Activated CD4-positive, alpha-beta T cell treated with anti-CD3 and anti-CD28 coated beads, Interleukin-2, amount 10 ng/mL, durations not matched to agents 24 days and 14 days (primary cell): ENCODE results near the gene TESMIN. TPM values are rescaled to one million over a fixed set of nuclear protein-coding genes. Genes with fewer than 3 reads are reported as not detected.

ENCODE experiments used
- DNase-seq: peaks from one replicate; pipeline ENCODE4 v3.0.0; 2022
- H3K27ac Mint-ChIP-seq: one replicate; pipeline ENCODE4 v1.8.0; 2022; ENCODE audit warnings: mild to moderate bottlenecking, mixed read lengths
- H3K27me3 Mint-ChIP-seq: one replicate; pipeline ENCODE4 v1.8.0; 2022; ENCODE audit warnings: mixed read lengths
- H3K36me3 Mint-ChIP-seq: one replicate; pipeline ENCODE4 v1.8.0; 2022; ENCODE audit warnings: low read depth, mild to moderate bottlenecking, mixed read lengths
- H3K4me1 Mint-ChIP-seq: one replicate; pipeline ENCODE4 v1.8.0; 2021; ENCODE audit warnings: mixed read lengths
- H3K4me3 Mint-ChIP-seq: one replicate; pipeline ENCODE4 v1.8.0; 2022; ENCODE audit warnings: mild to moderate bottlenecking, moderate library complexity, mixed read lengths
- H3K9me3 Mint-ChIP-seq: one replicate; pipeline ENCODE4 v1.8.0; 2021; ENCODE audit warnings: mixed read lengths
- intact Hi-C: fragments of 100-400 bp; cut with micrococcal nuclease; formaldehyde crosslinking; loops from one replicate; pipeline ENCODE4 v1.15.1; 2023
- total RNA-seq: library from RNA; stranded (reverse); gene quantifications from 2 replicates; pipeline ENCODE4 v1.2.3, GENCODE V29; 2022

The TESMIN gene
- total RNA-seq, 1 donor from 2014 or later, result 1.4 TPM

- intact Hi-C loops, result loop anchor here (1.0 to 2.0 kb wide), 2 partner anchors 92 to 298 kb away; partner anchors contain the start of gene TPCN2
- Mint-ChIP-seq H3K4me3 (peak overlapping the region; percentile 73), H3K27me3 (peaks cover 3% of the 10 kb centered on the region), H3K9me3 (no peaks in the 10 kb centered on the region), H3K36me3 (peaks cover 2% of the 10 kb centered on the region), H3K27ac (no peak overlapping the region), H3K4me1 (peaks cover 5% of the 10 kb centered on the region)
- DNase-seq, result peak; percentile 60
Observed at GRCh38 chr11:68750195-68751003, 921 bp downstream of the TESMIN start.

DNA sequence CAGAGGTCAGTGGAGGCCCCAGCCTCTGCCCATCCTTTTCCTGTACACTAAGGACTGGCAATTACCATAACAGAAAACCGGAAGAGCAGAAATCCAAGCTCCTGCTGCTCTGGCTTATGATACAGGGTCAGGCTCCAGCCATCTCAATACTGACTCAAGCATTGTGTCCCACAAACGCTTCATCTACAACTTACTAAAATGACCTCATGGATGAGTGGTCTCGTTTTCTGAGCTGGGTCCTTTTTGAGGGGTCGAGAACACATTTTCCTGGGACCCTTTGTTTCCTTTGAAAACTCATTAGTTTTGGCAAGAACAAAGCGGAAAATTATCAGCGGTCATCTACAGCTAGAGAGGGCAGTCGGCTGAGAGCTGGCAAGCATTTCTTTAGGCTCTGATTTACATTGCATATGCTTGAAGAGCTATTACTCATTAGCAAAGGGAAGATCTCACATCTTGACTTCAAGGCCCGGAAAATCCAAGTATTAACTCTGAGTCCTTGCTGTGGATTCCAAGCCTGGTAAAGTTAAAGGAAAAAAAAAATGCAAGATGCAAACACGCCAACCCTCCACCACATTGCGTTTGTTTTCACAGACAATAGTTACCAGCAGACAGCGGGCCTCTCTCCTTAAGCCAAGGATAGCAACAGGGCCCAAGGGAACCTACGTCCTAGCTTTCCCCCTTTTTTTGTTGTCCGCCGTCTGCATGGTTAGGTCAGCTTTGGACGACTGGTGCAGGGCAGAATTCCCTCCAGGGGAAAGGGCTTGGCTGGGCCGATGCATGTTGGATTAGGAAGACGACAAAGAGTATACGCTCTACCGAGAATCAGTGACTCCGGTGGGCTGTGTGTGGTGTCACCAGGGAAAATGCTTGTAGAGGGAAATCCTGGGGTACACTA lies 1.8 kb downstream of the TESMIN start:
- H3K27me3 Mint-ChIP-seq, result peaks cover 3% of the 10 kb centered on the region
- peaks cover 2% of the 10 kb centered on the region for H3K36me3 Mint-ChIP-seq
- peaks cover 5% of the 10 kb centered on the region for H3K4me1 Mint-ChIP-seq
- DNase-seq, result no peak
- H3K9me3 Mint-ChIP-seq, result no peaks in the 10 kb centered on the region
- peak overlapping the region; percentile 73 for H3K4me3 Mint-ChIP-seq
- peak overlapping the region; percentile 69 for H3K27ac Mint-ChIP-seq
- intact Hi-C loops, result loop anchor here (2.0 kb wide), 1 partner anchor 93 kb away; no protein-coding TSS in a partner anchor

DNA sequence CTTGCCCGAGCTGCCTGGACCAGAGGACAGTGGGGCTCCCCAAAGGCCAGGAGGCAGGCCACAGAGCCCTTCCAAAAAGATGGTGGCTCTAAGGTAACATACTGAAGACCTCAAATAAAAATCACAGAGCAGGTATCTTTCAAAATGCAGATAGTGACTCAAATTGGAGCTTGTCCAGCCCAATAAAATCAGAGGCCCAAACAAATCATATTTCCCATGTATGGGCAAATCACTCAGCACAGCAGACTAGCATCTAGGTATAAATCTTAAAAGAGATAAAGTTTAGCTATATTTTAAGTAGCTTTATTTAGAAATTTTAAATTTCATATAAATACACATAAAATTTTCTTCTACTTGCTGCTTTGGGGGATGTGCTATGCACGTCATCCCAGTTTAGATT lies 3.3 kb downstream of the TESMIN start:
- intact Hi-C loops, result no loop called here
- Mint-ChIP-seq H3K4me1 (peaks cover 5% of the 10 kb centered on the region), H3K27me3 (peaks cover 3% of the 10 kb centered on the region), H3K9me3 (no peaks in the 10 kb centered on the region), H3K36me3 (peaks cover 2% of the 10 kb centered on the region), H3K4me3 (no peak overlapping the region), H3K27ac (no peak overlapping the region)
- DNase-seq, result no peak

GRCh38 chr11:68743539-68743938 lies 7.8 kb downstream of the TESMIN start:
- Mint-ChIP-seq H3K4me1 (no peaks in the 10 kb centered on the region), H3K9me3 (no peaks in the 10 kb centered on the region), H3K27me3 (no peaks in the 10 kb centered on the region), H3K4me3 (no peak overlapping the region), H3K27ac (no peak overlapping the region), H3K36me3 (no peaks in the 10 kb centered on the region)
- intact Hi-C loops, result no loop called here
- no peak for DNase-seq

DNA sequence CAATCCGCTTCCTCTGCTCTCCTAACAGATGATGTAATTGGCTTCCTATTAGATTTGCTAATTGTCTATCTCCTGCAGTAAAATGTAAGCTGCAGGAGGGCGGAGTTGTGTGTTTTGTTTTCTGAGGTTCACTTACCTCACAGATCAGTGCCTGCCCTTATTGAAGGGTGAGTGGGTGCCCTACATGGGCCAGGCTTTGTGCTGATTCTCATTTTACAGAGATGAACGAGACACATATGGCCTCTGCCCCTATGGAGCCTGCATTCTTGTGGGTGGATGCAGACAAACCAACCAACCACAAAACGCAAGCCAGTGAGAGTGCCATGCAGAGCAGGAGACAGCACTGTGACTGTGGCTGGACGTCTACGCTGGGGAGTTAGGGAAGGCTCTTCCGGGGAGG lies 9.9 kb downstream of the TESMIN start:
- Mint-ChIP-seq H3K9me3 (no peaks in the 10 kb centered on the region), H3K36me3 (no peaks in the 10 kb centered on the region), H3K4me3 (no peak overlapping the region), H3K27me3 (no peaks in the 10 kb centered on the region), H3K27ac (no peak overlapping the region), H3K4me1 (no peaks in the 10 kb centered on the region)
- no peak for DNase-seq
- intact Hi-C loops, result no loop called here

DNA sequence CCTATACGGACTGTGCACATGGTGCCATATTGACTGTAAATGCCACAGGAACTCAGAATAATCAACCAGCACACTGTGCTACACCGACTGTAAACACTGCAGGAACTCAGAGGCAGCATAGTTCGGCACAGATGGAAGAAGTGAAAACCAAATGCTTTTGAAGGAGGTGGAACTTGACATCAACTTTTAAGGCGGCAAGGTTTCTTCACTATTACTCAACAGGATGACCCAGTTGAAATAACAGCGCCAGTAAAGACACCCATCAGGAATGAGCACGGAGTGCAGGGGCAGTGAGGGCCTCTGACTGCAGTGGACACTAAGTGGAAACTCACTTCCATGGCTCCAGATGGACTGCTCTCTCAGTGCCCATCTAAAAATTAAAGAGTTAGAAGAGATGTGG lies 15.7 kb downstream of the TESMIN start:
- intact Hi-C loops, result no loop called here
- no peak for DNase-seq
- Mint-ChIP-seq H3K4me1 (no peaks in the 10 kb centered on the region), H3K27ac (no peak overlapping the region), H3K4me3 (no peak overlapping the region), H3K9me3 (no peaks in the 10 kb centered on the region), H3K27me3 (no peaks in the 10 kb centered on the region), H3K36me3 (no peaks in the 10 kb centered on the region)

- no peaks in the 10 kb centered on the region for H3K9me3 Mint-ChIP-seq
- DNase-seq, result no peak
- intact Hi-C loops, result no loop called here
- no peaks in the 10 kb centered on the region for H3K27me3 Mint-ChIP-seq
- no peak overlapping the region for H3K4me3 Mint-ChIP-seq
- no peak overlapping the region for H3K27ac Mint-ChIP-seq
- H3K36me3 Mint-ChIP-seq, result no peaks in the 10 kb centered on the region
- no peaks in the 10 kb centered on the region for H3K4me1 Mint-ChIP-seq
Observed at GRCh38 chr11:68735125-68735524, 16.2 kb downstream of the TESMIN start.

- DNase-seq, result no peak
- H3K27me3 Mint-ChIP-seq, result peaks cover 2% of the 10 kb centered on the region
- H3K36me3 Mint-ChIP-seq, result no peaks in the 10 kb centered on the region
- H3K27ac Mint-ChIP-seq, result no peak overlapping the region
- no peak overlapping the region for H3K4me3 Mint-ChIP-seq
- intact Hi-C loops, result no loop called here
- no peaks in the 10 kb centered on the region for H3K4me1 Mint-ChIP-seq
- H3K9me3 Mint-ChIP-seq, result no peaks in the 10 kb centered on the region
Observed at GRCh38 chr11:68734111-68734510, 17.2 kb downstream of the TESMIN start.

GRCh38 chr11:68727783-68728182 lies 23.5 kb downstream of the TESMIN start:
- no peak for DNase-seq
- Mint-ChIP-seq H3K27ac (no peak overlapping the region), H3K9me3 (no peaks in the 10 kb centered on the region), H3K4me1 (no peaks in the 10 kb centered on the region), H3K27me3 (peaks cover 17% of the 10 kb centered on the region), H3K4me3 (no peak overlapping the region), H3K36me3 (no peaks in the 10 kb centered on the region)
- intact Hi-C loops, result no loop called here

- Mint-ChIP-seq H3K27me3 (peaks cover 35% of the 10 kb centered on the region), H3K36me3 (no peaks in the 10 kb centered on the region), H3K9me3 (no peaks in the 10 kb centered on the region), H3K4me1 (no peaks in the 10 kb centered on the region), H3K4me3 (no peak overlapping the region), H3K27ac (no peak overlapping the region)
- intact Hi-C loops, result no loop called here
- no peak for DNase-seq
Observed at GRCh38 chr11:68724293-68724692, 27.0 kb downstream of the TESMIN start.

DNA sequence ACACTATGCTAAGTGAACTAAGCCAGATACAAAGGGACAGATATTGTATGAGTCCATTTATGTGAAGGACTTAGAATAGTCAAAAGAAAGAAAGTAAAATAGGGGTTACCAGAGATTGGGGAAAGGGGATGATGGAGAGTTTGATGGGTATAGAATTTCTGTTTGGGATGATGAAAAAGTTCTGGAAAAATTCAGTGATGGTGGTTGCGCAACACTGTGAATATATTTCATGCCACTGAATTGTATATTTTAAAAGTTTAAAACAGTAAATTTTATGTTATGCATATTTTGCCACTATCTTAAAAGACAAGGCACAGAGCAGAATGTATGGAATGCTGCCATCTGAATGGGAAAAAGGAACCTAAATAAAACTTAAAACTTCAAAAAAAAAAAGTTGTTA lies 29.2 kb downstream of the TESMIN start:
- intact Hi-C loops, result no loop called here
- H3K9me3 Mint-ChIP-seq, result no peaks in the 10 kb centered on the region

GRCh38 chr11:68721075-68721474 lies 30.2 kb downstream of the TESMIN start:
- no peaks in the 10 kb centered on the region for H3K4me1 Mint-ChIP-seq
- DNase-seq, result no peak
- no peaks in the 10 kb centered on the region for H3K36me3 Mint-ChIP-seq
- no peaks in the 10 kb centered on the region for H3K9me3 Mint-ChIP-seq
- H3K27me3 Mint-ChIP-seq, result peaks cover 28% of the 10 kb centered on the region
- H3K27ac Mint-ChIP-seq, result no peak overlapping the region
- intact Hi-C loops, result no loop called here
- H3K4me3 Mint-ChIP-seq, result no peak overlapping the region

More for the DNA sequence above, 29.2 kb downstream of the TESMIN start:
- Mint-ChIP-seq H3K27me3 (peaks cover 28% of the 10 kb centered on the region), H3K4me3 (no peak overlapping the region), H3K27ac (no peak overlapping the region), H3K4me1 (no peaks in the 10 kb centered on the region), H3K36me3 (no peaks in the 10 kb centered on the region)
- no peak for DNase-seq

GRCh38 chr11:68715456-68716122 lies 35.7 kb downstream of the TESMIN start:
- peaks cover 10% of the 10 kb centered on the region for H3K27me3 Mint-ChIP-seq
- DNase-seq, result no peak
- H3K27ac Mint-ChIP-seq, result no peak overlapping the region

More at GRCh38 chr11:68715456-68716122, 35.7 kb downstream of the TESMIN start:
- Mint-ChIP-seq H3K9me3 (no peaks in the 10 kb centered on the region), H3K36me3 (no peaks in the 10 kb centered on the region), H3K4me3 (no peak overlapping the region), H3K4me1 (no peaks in the 10 kb centered on the region)
- intact Hi-C loops, result no loop called here
